GM21529 (cell line): Measurements from ENCODE around the gene C11orf91.
A peak's percentile ranks its signal among the peaks of the same experiment; 100 is the strongest.
"Not testable (repeated sequence)": the region's sequence is repeated elsewhere in the genome, so short reads cannot be mapped to it uniquely, and the experiment has no call there.

Experiments used
- ATAC-seq: cut with Tn5 transposase; IDR thresholded peaks from one replicate; pipeline ENCODE4 v1.9.1; 2021; ENCODE audit not compliant: unreplicated experiment

C11orf91 gene

GRCh38 chr11:33670250-33671011, 30.2 kb downstream of the C11orf91 start:
- no peak for ATAC-seq

- ATAC-seq: no peak
These were observed 30.9 kb downstream of the C11orf91 start for GRCh38 chr11:33669598-33670249.

DNA sequence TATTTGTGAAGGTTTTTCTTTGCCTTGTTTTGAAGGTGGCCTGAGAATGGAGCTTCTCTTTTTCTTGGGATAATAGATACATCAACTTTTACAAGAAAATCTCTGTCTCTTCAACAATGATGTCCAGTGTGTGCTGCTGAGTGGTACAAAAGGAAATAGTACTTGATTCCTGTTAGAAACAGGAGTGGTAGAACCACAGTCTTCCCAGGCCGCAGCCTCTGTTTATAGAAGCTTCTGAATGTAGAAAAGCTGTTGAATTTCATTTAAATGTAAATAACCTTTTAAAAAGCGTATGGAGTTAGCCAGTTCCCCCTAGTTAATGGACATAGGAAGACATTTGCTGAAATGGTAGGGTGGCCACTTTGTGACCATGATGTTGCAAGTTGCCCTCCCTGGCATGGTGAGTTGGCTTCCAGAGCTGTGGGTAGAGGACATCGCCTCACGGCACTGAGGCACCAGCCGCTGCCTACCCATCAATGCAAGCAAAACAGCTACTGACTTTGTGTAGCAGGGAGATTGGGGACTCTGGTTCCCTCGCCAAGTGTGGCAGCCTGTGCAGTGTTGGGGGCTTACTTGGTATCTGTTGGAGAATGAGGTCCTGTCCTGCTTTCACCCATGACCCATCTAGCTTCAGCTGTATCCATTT, 31.6 kb downstream of the C11orf91 start:
- no peak for ATAC-seq

GRCh38 chr11:33668468-33668825, 32.2 kb downstream of the C11orf91 start:
- no peak for ATAC-seq

DNA sequence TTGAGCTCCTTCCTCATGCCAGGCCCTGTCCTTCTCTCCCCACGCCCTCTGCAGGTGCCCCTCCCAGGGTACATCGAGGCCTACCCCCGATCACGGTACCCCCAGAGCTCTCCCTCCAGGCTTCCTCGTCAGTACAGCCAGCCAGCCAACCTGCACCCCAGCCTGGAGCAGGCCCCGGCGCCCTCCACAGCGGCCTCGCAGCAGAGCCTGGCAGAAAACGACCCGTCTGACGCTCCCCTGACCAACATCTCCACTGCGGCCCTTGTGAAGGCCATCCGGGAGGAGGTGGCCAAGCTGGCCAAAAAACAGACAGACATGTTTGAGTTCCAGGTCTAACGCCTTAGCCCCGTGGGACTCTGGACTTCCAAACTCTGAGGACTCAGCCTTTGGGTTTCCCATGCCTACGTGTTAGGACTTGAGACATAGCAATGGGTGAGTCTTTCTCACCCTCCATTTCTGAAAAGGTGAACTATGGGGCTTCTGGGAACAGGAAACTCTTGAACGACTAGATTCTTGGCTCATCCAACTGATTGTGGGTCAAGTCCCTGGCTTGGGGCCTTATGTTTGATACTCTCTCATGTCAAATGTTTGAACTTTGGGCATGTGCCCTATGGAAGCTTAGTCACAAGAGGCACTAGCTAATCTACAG, 32.7 kb downstream of the C11orf91 start:
- no peak for ATAC-seq

DNA sequence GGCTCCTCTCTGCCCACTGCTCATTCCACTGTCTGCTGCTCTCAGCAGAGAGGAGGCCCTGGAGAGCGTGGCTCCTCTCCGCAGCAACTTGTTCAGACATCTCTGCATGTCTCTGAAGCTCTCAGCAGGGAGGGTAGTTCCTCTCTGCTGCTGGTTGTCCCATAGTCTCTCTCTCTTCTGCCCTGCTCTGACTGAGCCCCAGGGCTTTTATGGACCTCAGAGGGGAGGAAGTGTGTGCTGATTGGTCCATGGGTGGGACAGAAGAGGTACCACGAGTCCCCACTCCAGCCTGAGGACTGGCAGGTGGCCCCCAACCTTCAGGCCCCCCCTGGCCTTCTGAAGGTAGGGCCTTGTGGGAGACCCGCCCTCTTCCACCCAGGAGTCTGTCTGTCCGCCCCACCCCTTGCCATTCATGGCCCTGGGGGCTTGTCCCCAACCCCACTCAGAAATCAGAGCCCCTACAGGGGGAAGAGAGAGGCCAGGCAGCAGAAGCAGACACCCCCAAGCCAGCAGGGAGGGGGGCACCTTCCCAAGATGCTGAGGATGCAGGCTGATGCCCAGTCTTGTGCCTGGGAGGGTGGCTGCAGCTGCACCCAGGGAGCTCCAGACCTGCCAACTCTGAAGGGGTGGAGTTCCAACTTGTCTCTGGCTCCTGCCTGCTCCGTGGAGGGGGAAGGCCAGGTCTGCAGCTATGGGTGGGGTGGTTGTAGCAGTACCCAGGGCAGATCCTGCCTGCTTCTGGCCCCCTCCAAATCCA, 35.1 kb downstream of the C11orf91 start:
- ATAC-seq: no peak

- no peak for ATAC-seq
These were observed 35.8 kb downstream of the C11orf91 start for GRCh38 chr11:33664827-33665226.

- ATAC-seq: no peak
These were observed 36.5 kb downstream of the C11orf91 start for GRCh38 chr11:33664166-33664565.

DNA sequence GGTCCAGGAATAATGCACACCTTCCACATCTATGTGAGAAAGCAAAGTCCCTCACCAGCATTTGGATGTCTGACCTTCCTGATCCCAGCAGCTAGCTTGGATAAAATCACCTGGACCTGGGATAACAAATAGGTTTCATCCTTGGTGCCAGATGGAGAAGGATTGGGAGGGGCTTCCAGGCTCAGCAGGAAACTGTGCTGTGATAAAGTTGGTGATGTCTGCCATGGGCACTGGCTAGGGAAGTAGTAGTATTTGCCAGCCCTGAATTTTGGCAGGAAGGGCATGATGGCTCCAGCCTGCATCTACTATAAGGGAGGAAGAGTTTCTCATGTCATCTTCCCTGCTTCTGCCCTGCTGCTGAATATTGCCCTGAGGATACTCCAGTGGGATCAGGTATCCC, 37.5 kb downstream of the C11orf91 start:
- no peak for ATAC-seq

- ATAC-seq: not testable (repeated sequence)
These were observed 39.1 kb downstream of the C11orf91 start for GRCh38 chr11:33661526-33661925.

DNA sequence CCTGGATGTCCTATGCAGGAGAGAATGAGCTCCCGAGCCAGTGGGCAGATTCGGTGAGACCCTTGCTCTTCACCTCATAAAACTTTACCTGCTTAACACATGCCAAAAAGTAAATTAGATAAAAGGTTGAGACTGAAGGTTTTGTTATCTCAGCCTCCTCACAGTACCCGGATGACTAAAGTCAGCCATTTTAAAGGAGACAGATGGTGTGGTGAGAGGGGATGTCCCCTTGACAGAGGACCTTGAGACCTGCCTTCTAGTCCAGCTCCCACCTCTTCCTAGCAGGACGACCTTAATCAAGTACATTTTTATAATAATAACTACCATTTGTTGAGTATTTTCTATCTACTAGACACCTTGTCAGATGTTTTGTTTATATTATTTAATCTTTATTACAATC, 39.7 kb downstream of the C11orf91 start:
- ATAC-seq: no peak

- ATAC-seq: no peak
These were observed 41.1 kb downstream of the C11orf91 start for GRCh38 chr11:33659370-33660139.

DNA sequence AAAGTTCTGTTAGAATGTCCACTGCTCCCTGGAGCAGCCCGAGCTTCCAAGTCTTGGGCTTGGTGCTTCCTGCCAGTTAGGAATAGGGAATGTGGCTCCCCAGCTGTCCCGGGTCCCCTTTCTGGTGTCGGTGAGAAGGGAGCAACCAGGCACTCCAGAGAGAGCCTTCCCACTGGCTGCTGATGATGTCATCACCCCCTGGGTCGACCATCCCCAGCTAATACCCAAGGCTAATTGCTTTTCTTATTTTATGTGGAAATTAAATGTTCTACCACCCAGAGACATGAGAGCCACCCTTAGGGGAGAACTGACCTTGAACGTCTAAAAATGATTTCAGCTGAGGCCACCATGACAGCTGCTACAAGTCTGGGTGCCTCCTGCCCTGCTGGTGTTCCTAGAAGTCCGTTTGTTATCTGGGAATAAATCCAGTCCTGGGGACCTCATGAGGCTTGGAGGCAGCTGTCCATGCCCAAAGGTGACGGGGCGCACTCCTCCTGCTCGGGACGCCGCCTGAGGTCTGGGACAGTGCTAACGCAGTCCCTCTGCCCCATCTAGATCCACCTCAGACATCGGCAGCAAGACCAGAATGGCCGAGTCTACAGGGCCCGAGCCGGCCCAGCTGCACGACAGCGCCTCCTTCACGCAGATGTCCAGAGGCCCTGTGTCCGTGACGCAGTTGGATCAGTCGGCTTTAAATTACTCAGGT, 42.3 kb downstream of the C11orf91 start:
- ATAC-seq: no peak

DNA sequence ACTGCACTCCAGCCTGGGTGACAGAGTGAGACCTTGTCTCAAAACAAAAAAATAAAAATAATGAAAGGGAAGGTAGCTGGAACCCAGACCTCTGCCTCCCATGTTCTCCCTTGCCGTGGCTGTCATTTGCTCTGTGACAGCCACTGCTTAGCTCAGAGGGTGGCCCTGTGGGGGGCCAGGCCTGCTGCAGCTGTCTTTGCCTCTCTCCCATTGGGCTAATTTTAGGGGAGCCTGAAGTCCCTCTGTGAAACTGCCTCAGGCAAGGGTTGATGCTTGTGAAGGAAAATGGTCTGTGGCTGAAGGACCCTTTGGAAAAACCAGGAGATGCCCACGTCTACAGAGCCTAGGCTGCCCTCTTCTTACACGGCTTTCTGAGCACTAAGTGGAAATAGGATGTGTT, 42.9 kb downstream of the C11orf91 start:
- no peak for ATAC-seq

GRCh38 chr11:33656768-33657167, 43.9 kb downstream of the C11orf91 start:
- no peak for ATAC-seq

DNA sequence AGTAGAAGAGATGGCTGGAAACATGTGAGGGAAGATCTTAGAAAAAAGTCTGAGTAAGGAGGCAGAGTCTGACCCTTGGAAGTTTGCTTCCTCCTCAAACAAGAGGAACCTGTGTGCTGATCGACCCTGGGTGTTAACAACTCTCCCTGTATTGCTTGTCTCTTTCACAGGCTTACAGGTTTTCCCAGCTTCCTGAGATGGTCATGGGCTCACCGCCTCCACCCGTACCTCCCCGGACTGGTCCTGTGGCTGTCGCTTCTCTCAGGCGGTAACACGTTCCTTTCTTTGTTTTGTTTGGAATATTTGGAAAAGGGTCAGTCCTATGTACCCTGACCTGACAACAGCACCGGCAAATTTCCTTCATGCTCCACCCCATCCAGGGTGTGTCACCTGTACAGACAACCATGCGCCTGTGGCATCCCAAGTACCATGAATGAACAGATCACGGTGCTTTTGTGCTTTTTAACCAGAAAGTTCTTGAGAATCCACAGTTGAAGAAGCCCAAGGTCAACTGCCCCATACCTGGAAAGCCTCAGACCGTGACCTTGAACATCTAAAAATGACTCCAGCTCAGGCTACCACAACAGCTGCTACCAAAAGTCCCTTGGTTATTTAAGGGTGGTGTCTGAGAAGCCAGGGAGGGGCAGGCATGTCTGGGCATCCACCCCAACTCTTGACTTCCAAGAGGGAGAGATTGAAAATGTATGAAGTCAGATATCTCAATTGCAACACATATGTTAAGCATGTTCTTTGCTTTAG, 44.6 kb downstream of the C11orf91 start:
- peak; percentile 71 for ATAC-seq

GRCh38 chr11:33654594-33654993, 46.0 kb downstream of the C11orf91 start:
- no peak for ATAC-seq

GRCh38 chr11:33652930-33653329, 47.7 kb downstream of the C11orf91 start:
- ATAC-seq: no peak

DNA sequence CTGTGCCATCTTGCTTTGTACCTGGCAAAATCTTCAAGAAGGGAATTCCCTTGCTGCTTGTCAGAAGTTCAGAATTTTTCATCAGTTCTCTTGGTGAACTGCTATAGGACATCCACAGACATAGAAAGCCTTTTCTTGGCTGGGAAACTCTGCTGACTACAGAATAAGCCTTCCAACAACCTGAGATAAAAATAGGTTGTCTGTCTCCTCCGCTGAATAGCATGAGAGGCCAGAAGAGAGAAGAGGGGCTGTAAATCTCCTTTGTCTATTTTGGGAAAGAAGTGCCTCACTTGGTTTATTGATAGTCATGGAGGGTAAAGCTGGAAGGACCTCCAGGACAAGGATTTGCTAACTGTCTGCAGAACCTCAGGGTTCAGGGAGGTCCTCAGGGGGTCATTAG, 48.2 kb downstream of the C11orf91 start:
- ATAC-seq: no peak
